ENCODE results near the gene P4HA2.

The P4HA2 gene

GRCh38 chr5:132269635-132270334 lies 42.1 kb upstream of the P4HA2 start:
- Histone ChIP-seq H3K36me3 (ENCODE audit: low read length) (no peaks in the 10 kb centered on the region), H3K4me3 (ENCODE audit: insufficient read depth, low read length, poor library complexity, severe bottlenecking) (no peak overlapping the region), H3K9me3 (ENCODE audit: insufficient read depth, low read length) (no peaks in the 10 kb centered on the region), H3K79me2 (ENCODE audit: insufficient read depth, low read length) (no peaks in the 10 kb centered on the region), H3K27me3 (ENCODE audit: low read length) (no peaks in the 10 kb centered on the region), H4K20me1 (ENCODE audit: low read depth, low read length) (no peaks in the 10 kb centered on the region), H3K9ac (ENCODE audit: low read length) (no peak overlapping the region), H2AFZ (ENCODE audit: low read depth, low read length, severe bottlenecking) (no peak overlapping the region), H3K27ac (ENCODE audit: low read depth, low read length) (no peak overlapping the region), H3F3A (ENCODE audit: insufficient read depth) (no peaks in the 10 kb centered on the region), H3K4me2 (ENCODE audit: low read depth, low read length, poor library complexity, severe bottlenecking) (no peak overlapping the region), H3K9me2 (replicated peaks; ENCODE audit: insufficient read depth, low read length) (no peaks in the 10 kb centered on the region)
- no peak for TF ChIP-seq CTCF (IDR thresholded peaks at IDR 0.05; ENCODE audit: insufficient read depth, low read length, poor library complexity, severe bottlenecking)
- no peak for TF ChIP-seq EZH2phosphoT487 (conservative IDR thresholded peaks at IDR 0.05; ENCODE audit: low read length)

GRCh38 chr5:132268769-132269551 lies 41.3 kb upstream of the P4HA2 start:
- no peaks in the 10 kb centered on the region for H3K36me3 ChIP-seq (ENCODE audit: low read length)
- no peaks in the 10 kb centered on the region for H3F3A ChIP-seq (ENCODE audit: insufficient read depth)
- H3K79me2 ChIP-seq (ENCODE audit: insufficient read depth, low read length): no peaks in the 10 kb centered on the region
- H3K9me2 ChIP-seq (replicated peaks; ENCODE audit: insufficient read depth, low read length): no peaks in the 10 kb centered on the region
- TF ChIP-seq CTCF (IDR thresholded peaks at IDR 0.05; ENCODE audit: insufficient read depth, low read length, poor library complexity, severe bottlenecking) (no peak), EZH2phosphoT487 (conservative IDR thresholded peaks at IDR 0.05; ENCODE audit: low read length) (no peak)
- no peaks in the 10 kb centered on the region for H3K27me3 ChIP-seq (ENCODE audit: low read length)
- no peak overlapping the region for H3K4me2 ChIP-seq (ENCODE audit: low read depth, low read length, poor library complexity, severe bottlenecking)
- H3K9me3 ChIP-seq (ENCODE audit: insufficient read depth, low read length): no peaks in the 10 kb centered on the region
- H2AFZ ChIP-seq (ENCODE audit: low read depth, low read length, severe bottlenecking): no peak overlapping the region
- H4K20me1 ChIP-seq (ENCODE audit: low read depth, low read length): no peaks in the 10 kb centered on the region
- no peak overlapping the region for H3K9ac ChIP-seq (ENCODE audit: low read length)
- H3K27ac ChIP-seq (ENCODE audit: low read depth, low read length): no peak overlapping the region
- H3K4me3 ChIP-seq (ENCODE audit: insufficient read depth, low read length, poor library complexity, severe bottlenecking): no peak overlapping the region

- Histone ChIP-seq H3K4me2 (ENCODE audit: low read depth, low read length, poor library complexity, severe bottlenecking) (no peak overlapping the region), H3K9me2 (replicated peaks; ENCODE audit: insufficient read depth, low read length) (no peaks in the 10 kb centered on the region), H3K36me3 (ENCODE audit: low read length) (no peaks in the 10 kb centered on the region), H3K9me3 (ENCODE audit: insufficient read depth, low read length) (no peaks in the 10 kb centered on the region), H3F3A (ENCODE audit: insufficient read depth) (no peaks in the 10 kb centered on the region), H3K79me2 (ENCODE audit: insufficient read depth, low read length) (no peaks in the 10 kb centered on the region), H3K4me3 (ENCODE audit: insufficient read depth, low read length, poor library complexity, severe bottlenecking) (no peak overlapping the region), H3K27me3 (ENCODE audit: low read length) (no peaks in the 10 kb centered on the region), H2AFZ (ENCODE audit: low read depth, low read length, severe bottlenecking) (no peak overlapping the region), H4K20me1 (ENCODE audit: low read depth, low read length) (no peaks in the 10 kb centered on the region), H3K27ac (ENCODE audit: low read depth, low read length) (no peak overlapping the region), H3K9ac (ENCODE audit: low read length) (no peak overlapping the region)
- TF ChIP-seq EZH2phosphoT487 (conservative IDR thresholded peaks at IDR 0.05; ENCODE audit: low read length): no peak
- no peak for TF ChIP-seq CTCF (IDR thresholded peaks at IDR 0.05; ENCODE audit: insufficient read depth, low read length, poor library complexity, severe bottlenecking)
These were observed 40.5 kb upstream of the P4HA2 start for GRCh38 chr5:132267931-132268768.
